Measurements from ENCODE around the gene CORT. TPM values are rescaled to one million over a fixed set of nuclear protein-coding genes. Genes with fewer than 3 reads are reported as not detected.
A peak's percentile ranks its signal among the peaks of the same experiment; 100 is the strongest.
"Not testable (repeated sequence)": the region's sequence is repeated elsewhere in the genome, so short reads cannot be mapped to it uniquely, and the experiment has no call there.

CORT gene
- under 1 TPM in 2 of 3 donors, not detected in 1; 0.14 to 0.34 TPM for polyA plus RNA-seq

GRCh38 chr1:10449751-10450150, at the start of gene CORT:
Gene CORT (plus strand): TSS chr1:10450031. CDS start chr1:10450224, 193 bp downstream.
- WGBS, 3 donors, result 73 to 84% (median 79%) methylated on average over 10 of the region's 10 CpGs
- H3K27ac ChIP-seq (ENCODE audit: low read depth, low read length), result no peak within 1 kb of the TSS

- H3K27ac ChIP-seq (ENCODE audit: low read depth, low read length), result peak overlapping the region; percentile 58
- WGBS, 3 donors, result 37 to 83% (median 52%) methylated on average over 1 of the region's 1 CpG
Measured at GRCh38 chr1:10401281-10401680, 48.5 kb upstream of the CORT start.

- 93 to 99% (median 96%) methylated on average over 9 of the region's 9 CpGs for WGBS, 3 donors
- H3K27ac ChIP-seq (ENCODE audit: low read depth, low read length), result no peak overlapping the region
Measured at GRCh38 chr1:10402729-10403274, 47.0 kb upstream of the CORT start.

GRCh38 chr1:10407201-10407600, 42.6 kb upstream of the CORT start:
- WGBS, 3 donors, result 89 to 97% (median 97%) methylated on average over 2 of the region's 2 CpGs
- H3K27ac ChIP-seq (ENCODE audit: low read depth, low read length), result no peak overlapping the region

GRCh38 chr1:10415211-10415930, 34.5 kb upstream of the CORT start:
- 51 to 83% (median 60%) methylated on average over 6 of the region's 6 CpGs for WGBS, 3 donors

GRCh38 chr1:10415967-10416366, 33.9 kb upstream of the CORT start:
- WGBS, 3 donors, result 89 to 94% (median 91%) methylated on average over 1 of the region's 1 CpG
- not testable (repeated sequence) for H3K27ac ChIP-seq (ENCODE audit: low read depth, low read length)

More at GRCh38 chr1:10415211-10415930, 34.5 kb upstream of the CORT start:
- H3K27ac ChIP-seq (ENCODE audit: low read depth, low read length), result no peak overlapping the region

GRCh38 chr1:10418741-10419140, 31.1 kb upstream of the CORT start:
- H3K27ac ChIP-seq (ENCODE audit: low read depth, low read length), result not testable (repeated sequence)
- WGBS, 3 donors, result 89 to 94% (median 94%) methylated on average over 8 of the region's 8 CpGs

- no peak overlapping the region for H3K27ac ChIP-seq (ENCODE audit: low read depth, low read length)
- WGBS, 3 donors, result 89 to 93% (median 90%) methylated on average over 15 of the region's 15 CpGs
Measured at GRCh38 chr1:10419351-10419750, 30.5 kb upstream of the CORT start.

- H3K27ac ChIP-seq (ENCODE audit: low read depth, low read length), result no peak overlapping the region
- 91 to 97% (median 96%) methylated on average over 5 of the region's 5 CpGs for WGBS, 3 donors
Measured at GRCh38 chr1:10421637-10422036, 28.2 kb upstream of the CORT start.

GRCh38 chr1:10424034-10424433, 25.8 kb upstream of the CORT start:
- 59 to 64% (median 64%) methylated on average over 9 of the region's 9 CpGs for WGBS, 3 donors
- H3K27ac ChIP-seq (ENCODE audit: low read depth, low read length), result no peak overlapping the region

GRCh38 chr1:10424651-10425050, 25.2 kb upstream of the CORT start:
- H3K27ac ChIP-seq (ENCODE audit: low read depth, low read length), result no peak overlapping the region
- WGBS, 3 donors, result 79 to 84% (median 81%) methylated on average over 8 of the region's 8 CpGs

GRCh38 chr1:10425826-10426534, 23.9 kb upstream of the CORT start:
- 83 to 88% (median 83%) methylated on average over 19 to 21 of the region's 21 CpGs for WGBS, 3 donors
- H3K27ac ChIP-seq (ENCODE audit: low read depth, low read length), result not testable (repeated sequence)

GRCh38 chr1:10426535-10426848, 23.3 kb upstream of the CORT start:
- not testable (repeated sequence) for H3K27ac ChIP-seq (ENCODE audit: low read depth, low read length)
- 92 to 96% (median 94%) methylated on average over 9 to 18 of the region's 21 CpGs for WGBS, 3 donors

GRCh38 chr1:10428984-10429383, 20.8 kb upstream of the CORT start:
- H3K27ac ChIP-seq (ENCODE audit: low read depth, low read length), result no peak overlapping the region
- 86 to 93% (median 87%) methylated on average over 5 of the region's 5 CpGs for WGBS, 3 donors

GRCh38 chr1:10429868-10430215, 20.0 kb upstream of the CORT start:
- 15 to 19% (median 18%) methylated on average over 16 of the region's 16 CpGs for WGBS, 3 donors
- H3K27ac ChIP-seq (ENCODE audit: low read depth, low read length), result no peak overlapping the region

GRCh38 chr1:10430216-10431069, 19.4 kb upstream of the CORT start, which contains the start of gene CENPS:
Gene CENPS (plus strand): TSS chr1:10430433. CDS start chr1:10430518, 85 bp downstream.
- 0% methylated on average over 64 to 95 of the region's 95 CpGs for WGBS, 3 donors
- no peak within 1 kb of the TSS for H3K27ac ChIP-seq (ENCODE audit: low read depth, low read length)

- H3K27ac ChIP-seq (ENCODE audit: low read depth, low read length), result no peak overlapping the region
- WGBS, 3 donors, result 19 to 24% (median 23%) methylated on average over 30 of the region's 30 CpGs
Measured at GRCh38 chr1:10431070-10431730, 18.6 kb upstream of the CORT start.

Measured in adipose tissue (tissue), 3 donors.